SU-DHL-6 (cell line): Measurements from ENCODE around the gene TMCC2.

Source experiments
- H2AFZ ChIP-seq: fragments of 200-600 bp; sonication (generic); 2 replicates; pipeline ENCODE4 v1.6.1; 2014; ENCODE audit warnings: low read depth, mild to moderate bottlenecking, moderate library complexity, mixed read lengths, antibody characterized with exemption, low read length; ENCODE audit not compliant: severe bottlenecking
- H3F3A ChIP-seq: fragments of 200-600 bp; shearing (Covaris generic); 2 replicates; pipeline ENCODE4 v1.6.0; 2016; ENCODE audit warnings: antibody characterized with exemption, mild to moderate bottlenecking; ENCODE audit not compliant: insufficient read depth
- H3K27ac ChIP-seq: fragments of 200-600 bp; sonication (generic); 2 replicates; pipeline ENCODE4 v1.5.1; 2016; ENCODE audit warnings: low read depth, mild to moderate bottlenecking, low read length, moderate library complexity, mixed read lengths
- H3K27me3 ChIP-seq: fragments of 200-600 bp; sonication (generic), shearing (Covaris generic); 2 replicates; pipeline ENCODE4 v1.6.0; 2014; ENCODE audit warnings: mild to moderate bottlenecking, low read length
- H3K36me3 ChIP-seq: fragments of 200-600 bp; sonication (generic); 2 replicates; pipeline ENCODE4 v1.6.1; 2014; ENCODE audit warnings: mild to moderate bottlenecking, low read length, mixed read lengths
- H3K4me2 ChIP-seq: fragments of 300-600, 200-600 bp; shearing (Covaris generic), sonication (generic); 2 replicates; pipeline ENCODE4 v1.6.0; 2014; ENCODE audit warnings: low read length, low read depth, mild to moderate bottlenecking; ENCODE audit not compliant: poor library complexity, severe bottlenecking
- H3K4me3 ChIP-seq: fragments of 200-600 bp; sonication (generic); 2 replicates; pipeline ENCODE4 v1.5.1; 2014; ENCODE audit warnings: antibody characterized with exemption, low read length, mild to moderate bottlenecking, mixed read lengths; ENCODE audit not compliant: insufficient read depth, poor library complexity, severe bottlenecking
- H3K79me2 ChIP-seq: fragments of 200-600 bp; sonication (generic); 2 replicates; pipeline ENCODE4 v1.6.1; 2014; ENCODE audit warnings: mild to moderate bottlenecking, low read length, moderate library complexity; ENCODE audit not compliant: insufficient read depth
- H3K9ac ChIP-seq: fragments of 200-600 bp; sonication (generic); 2 replicates; pipeline ENCODE4 v1.7.0; 2014; ENCODE audit warnings: mild to moderate bottlenecking, low read length
- H3K9me2 ChIP-seq: fragments of 200-600 bp; sonication (generic); replicated peaks from 2 replicates; pipeline ENCODE4 v1.6.1; 2014; ENCODE audit warnings: low read length; ENCODE audit not compliant: insufficient read depth
- H3K9me3 ChIP-seq: fragments of 200-600 bp; sonication (generic); 2 replicates; pipeline ENCODE4 v1.6.1; 2014; ENCODE audit warnings: low read length, mixed read lengths; ENCODE audit not compliant: insufficient read depth
- H4K20me1 ChIP-seq: fragments of 200-600 bp; sonication (generic); 2 replicates; pipeline ENCODE4 v1.6.1; 2014; ENCODE audit warnings: low read depth, mild to moderate bottlenecking, antibody characterized with exemption, low read length, moderate library complexity, mixed read lengths
- EZH2phosphoT487 ChIP-seq: fragments of 200-600 bp; sonication (generic), shearing (Covaris generic); conservative IDR thresholded peaks from 2 replicates; pipeline ENCODE4 v1.6.1; 2018; ENCODE audit warnings: mild to moderate bottlenecking, antibody characterized with exemption, low read length, moderate library complexity, mixed read lengths
- TF ChIP-seq, protein P1 (sequence below): fragments of 200-600 bp; sonication (generic); IDR thresholded peaks from one replicate; pipeline ENCODE4 v1.5.1; 2017; ENCODE audit warnings: antibody characterized with exemption, mild to moderate bottlenecking, low read length, moderate library complexity; ENCODE audit not compliant: insufficient read depth, poor library complexity, severe bottlenecking

TMCC2 gene

DNA sequence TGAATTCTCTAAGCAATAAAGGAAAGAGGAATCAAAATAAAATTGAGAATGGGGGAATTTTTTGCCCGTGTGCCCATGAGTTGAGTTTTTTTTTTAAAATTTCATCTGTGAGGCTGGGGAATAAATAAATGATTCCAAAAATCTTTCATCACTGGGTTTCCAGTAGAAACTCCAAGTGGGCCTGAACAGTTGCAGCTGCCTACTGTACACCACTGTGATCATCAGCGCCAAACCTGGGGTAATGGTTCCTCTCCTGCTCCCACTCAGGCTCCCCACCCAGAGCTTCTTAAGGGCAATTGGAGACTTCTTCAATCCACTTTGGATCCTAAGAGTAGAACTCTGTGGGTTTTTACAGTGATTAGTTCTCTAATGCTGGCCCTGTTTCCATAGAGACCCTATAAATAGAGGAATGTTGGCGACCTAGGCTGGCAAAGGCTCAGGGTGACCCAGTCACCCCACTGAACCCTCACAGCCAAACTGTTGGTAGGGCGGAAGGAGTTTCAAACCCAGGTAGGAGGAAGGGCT is 9.3 kb downstream of the TMCC2 start:
- Histone ChIP-seq H3K4me3 (no peak overlapping the region), H3K9me3 (no peaks in the 10 kb centered on the region), H3F3A (no peaks in the 10 kb centered on the region), H3K27ac (no peak overlapping the region), H3K4me2 (no peak overlapping the region), H3K27me3 (no peaks in the 10 kb centered on the region), H3K36me3 (no peaks in the 10 kb centered on the region), H2AFZ (no peak overlapping the region), H3K9me2 (no peaks in the 10 kb centered on the region), H4K20me1 (no peaks in the 10 kb centered on the region), H3K9ac (no peak overlapping the region), H3K79me2 (no peaks in the 10 kb centered on the region)
- no peak for TF ChIP-seq EZH2phosphoT487
- TF ChIP-seq, protein P1, sequence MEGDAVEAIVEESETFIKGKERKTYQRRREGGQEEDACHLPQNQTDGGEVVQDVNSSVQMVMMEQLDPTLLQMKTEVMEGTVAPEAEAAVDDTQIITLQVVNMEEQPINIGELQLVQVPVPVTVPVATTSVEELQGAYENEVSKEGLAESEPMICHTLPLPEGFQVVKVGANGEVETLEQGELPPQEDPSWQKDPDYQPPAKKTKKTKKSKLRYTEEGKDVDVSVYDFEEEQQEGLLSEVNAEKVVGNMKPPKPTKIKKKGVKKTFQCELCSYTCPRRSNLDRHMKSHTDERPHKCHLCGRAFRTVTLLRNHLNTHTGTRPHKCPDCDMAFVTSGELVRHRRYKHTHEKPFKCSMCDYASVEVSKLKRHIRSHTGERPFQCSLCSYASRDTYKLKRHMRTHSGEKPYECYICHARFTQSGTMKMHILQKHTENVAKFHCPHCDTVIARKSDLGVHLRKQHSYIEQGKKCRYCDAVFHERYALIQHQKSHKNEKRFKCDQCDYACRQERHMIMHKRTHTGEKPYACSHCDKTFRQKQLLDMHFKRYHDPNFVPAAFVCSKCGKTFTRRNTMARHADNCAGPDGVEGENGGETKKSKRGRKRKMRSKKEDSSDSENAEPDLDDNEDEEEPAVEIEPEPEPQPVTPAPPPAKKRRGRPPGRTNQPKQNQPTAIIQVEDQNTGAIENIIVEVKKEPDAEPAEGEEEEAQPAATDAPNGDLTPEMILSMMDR: no peak

DNA sequence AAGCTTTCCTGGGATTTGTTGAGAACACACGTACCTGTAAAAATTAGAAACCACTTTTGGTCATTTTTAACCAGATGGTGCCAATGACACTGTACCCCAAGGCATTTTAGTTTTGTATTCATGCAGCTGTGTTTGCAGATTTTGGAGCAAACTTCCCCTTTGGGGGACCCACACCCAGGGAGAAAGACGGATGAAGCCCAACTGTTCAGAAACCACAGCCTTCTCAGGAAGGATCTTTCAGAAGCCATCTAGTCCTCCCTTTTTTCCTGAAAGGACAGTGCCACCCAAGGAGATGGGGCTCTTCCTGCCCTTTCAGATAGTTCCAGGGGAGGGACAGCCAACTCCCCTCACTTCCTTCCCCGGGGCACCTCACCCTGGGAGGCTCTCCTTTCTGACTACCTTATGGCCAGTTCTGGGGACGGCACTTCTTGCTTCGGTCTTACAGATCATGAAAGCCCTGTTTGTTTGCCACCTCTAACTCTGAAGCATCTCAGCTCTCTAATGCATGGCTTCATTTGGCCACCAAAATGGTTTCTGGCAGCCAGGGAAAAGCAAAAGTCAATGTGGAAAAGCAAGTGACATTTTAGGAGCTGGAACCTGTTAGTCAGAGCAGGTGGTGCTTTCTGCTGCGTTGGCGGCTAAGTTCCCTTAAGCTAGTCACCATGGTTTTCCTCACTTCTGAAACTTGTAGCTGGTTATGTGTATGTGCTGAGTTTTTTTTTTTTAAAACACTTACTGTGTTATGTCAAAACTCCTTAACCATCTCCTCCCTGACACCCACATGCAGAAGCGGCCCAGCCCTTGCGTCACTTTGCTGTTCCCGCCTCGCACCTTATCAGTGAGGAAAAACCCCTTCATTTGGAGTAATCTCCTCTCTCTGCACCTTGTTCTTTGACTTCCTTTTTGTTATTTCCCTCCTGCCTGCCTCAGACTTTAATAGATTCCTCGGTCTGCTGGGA is 10.1 kb downstream of the TMCC2 start:
- H4K20me1 ChIP-seq: no peaks in the 10 kb centered on the region
- H3K4me3 ChIP-seq: no peak overlapping the region
- no peak overlapping the region for H2AFZ ChIP-seq
- H3K9me2 ChIP-seq: no peaks in the 10 kb centered on the region
- no peaks in the 10 kb centered on the region for H3K79me2 ChIP-seq
- H3K9me3 ChIP-seq: no peaks in the 10 kb centered on the region
- H3F3A ChIP-seq: no peaks in the 10 kb centered on the region
- no peak overlapping the region for H3K9ac ChIP-seq
- TF ChIP-seq, protein P1: no peak
- TF ChIP-seq EZH2phosphoT487: no peak
- no peak overlapping the region for H3K4me2 ChIP-seq
- H3K36me3 ChIP-seq: no peaks in the 10 kb centered on the region
- no peak overlapping the region for H3K27ac ChIP-seq
- no peaks in the 10 kb centered on the region for H3K27me3 ChIP-seq

DNA sequence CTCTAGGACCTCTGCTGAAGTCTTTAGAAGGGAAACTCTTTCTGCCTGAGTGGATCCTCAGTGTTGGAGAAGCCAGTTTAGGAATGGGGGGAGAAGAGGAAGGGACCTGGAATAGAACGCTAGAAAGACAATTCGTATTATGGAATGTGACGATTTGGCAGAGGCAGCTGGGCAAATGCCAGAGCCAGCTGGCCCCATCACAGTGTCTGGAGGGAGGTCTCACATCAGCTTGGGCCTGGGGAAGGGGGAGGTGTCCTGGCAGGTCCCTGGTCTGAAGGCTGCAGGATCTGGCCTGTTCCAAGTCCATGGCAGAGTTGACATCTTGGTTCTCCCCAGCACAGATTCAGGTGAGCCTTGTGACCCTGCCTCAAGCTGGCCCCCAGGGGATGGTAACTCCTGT is 11.3 kb downstream of the TMCC2 start:
- no peak overlapping the region for H2AFZ ChIP-seq
- H3K36me3 ChIP-seq: no peaks in the 10 kb centered on the region
- H3K4me2 ChIP-seq: no peak overlapping the region
- H3K27ac ChIP-seq: no peak overlapping the region
- TF ChIP-seq, protein P1: no peak
- no peak for TF ChIP-seq EZH2phosphoT487
- H4K20me1 ChIP-seq: no peaks in the 10 kb centered on the region
- H3K4me3 ChIP-seq: no peak overlapping the region
- no peaks in the 10 kb centered on the region for H3F3A ChIP-seq
- no peaks in the 10 kb centered on the region for H3K9me2 ChIP-seq
- no peaks in the 10 kb centered on the region for H3K79me2 ChIP-seq
- H3K9me3 ChIP-seq: no peaks in the 10 kb centered on the region
- H3K27me3 ChIP-seq: no peaks in the 10 kb centered on the region
- H3K9ac ChIP-seq: no peak overlapping the region
